GM19099 (cell line): Measurements from ENCODE around the gene TAS2R16.

ENCODE experiments used
- POLR2A ChIP-seq: IDR thresholded peaks from 3 replicates; pipeline ENCODE4 v1.6.1; 2011; ENCODE audit warnings: low read depth; ENCODE audit not compliant: insufficient read length; ENCODE audit errors: extremely low read depth

The TAS2R16 gene

GRCh38 chr7:122989041-122989440 lies 6.5 kb downstream of the TAS2R16 start:
- TF ChIP-seq POLR2A: no peak

- no peak for TF ChIP-seq POLR2A
These were observed 7.2 kb downstream of the TAS2R16 start for GRCh38 chr7:122988333-122988732.

GRCh38 chr7:122987463-122987862 lies 8.0 kb downstream of the TAS2R16 start:
- no peak for TF ChIP-seq POLR2A

- TF ChIP-seq POLR2A: no peak
These were observed 11.5 kb downstream of the TAS2R16 start for GRCh38 chr7:122984021-122984420.

- TF ChIP-seq POLR2A: no peak
These were observed 12.2 kb downstream of the TAS2R16 start for GRCh38 chr7:122983261-122983660.

- no peak for TF ChIP-seq POLR2A
These were observed 20.2 kb downstream of the TAS2R16 start for GRCh38 chr7:122975341-122975740.

- no peak for TF ChIP-seq POLR2A
These were observed 21.3 kb downstream of the TAS2R16 start for GRCh38 chr7:122974229-122974628.

GRCh38 chr7:122972056-122972455 lies 23.4 kb downstream of the TAS2R16 start:
- no peak for TF ChIP-seq POLR2A

- no peak for TF ChIP-seq POLR2A
These were observed 24.5 kb downstream of the TAS2R16 start for GRCh38 chr7:122970740-122971725.

GRCh38 chr7:122968389-122968788 lies 27.1 kb downstream of the TAS2R16 start:
- no peak for TF ChIP-seq POLR2A

GRCh38 chr7:122965306-122965705 lies 30.2 kb downstream of the TAS2R16 start:
- TF ChIP-seq POLR2A: no peak

- TF ChIP-seq POLR2A: no peak
These were observed 44.5 kb downstream of the TAS2R16 start for GRCh38 chr7:122951006-122951405.

GRCh38 chr7:122949186-122949585 lies 46.3 kb downstream of the TAS2R16 start:
- TF ChIP-seq POLR2A: no peak
